ENCODE results near the gene NAA40.

Gene NAA40

DNA sequence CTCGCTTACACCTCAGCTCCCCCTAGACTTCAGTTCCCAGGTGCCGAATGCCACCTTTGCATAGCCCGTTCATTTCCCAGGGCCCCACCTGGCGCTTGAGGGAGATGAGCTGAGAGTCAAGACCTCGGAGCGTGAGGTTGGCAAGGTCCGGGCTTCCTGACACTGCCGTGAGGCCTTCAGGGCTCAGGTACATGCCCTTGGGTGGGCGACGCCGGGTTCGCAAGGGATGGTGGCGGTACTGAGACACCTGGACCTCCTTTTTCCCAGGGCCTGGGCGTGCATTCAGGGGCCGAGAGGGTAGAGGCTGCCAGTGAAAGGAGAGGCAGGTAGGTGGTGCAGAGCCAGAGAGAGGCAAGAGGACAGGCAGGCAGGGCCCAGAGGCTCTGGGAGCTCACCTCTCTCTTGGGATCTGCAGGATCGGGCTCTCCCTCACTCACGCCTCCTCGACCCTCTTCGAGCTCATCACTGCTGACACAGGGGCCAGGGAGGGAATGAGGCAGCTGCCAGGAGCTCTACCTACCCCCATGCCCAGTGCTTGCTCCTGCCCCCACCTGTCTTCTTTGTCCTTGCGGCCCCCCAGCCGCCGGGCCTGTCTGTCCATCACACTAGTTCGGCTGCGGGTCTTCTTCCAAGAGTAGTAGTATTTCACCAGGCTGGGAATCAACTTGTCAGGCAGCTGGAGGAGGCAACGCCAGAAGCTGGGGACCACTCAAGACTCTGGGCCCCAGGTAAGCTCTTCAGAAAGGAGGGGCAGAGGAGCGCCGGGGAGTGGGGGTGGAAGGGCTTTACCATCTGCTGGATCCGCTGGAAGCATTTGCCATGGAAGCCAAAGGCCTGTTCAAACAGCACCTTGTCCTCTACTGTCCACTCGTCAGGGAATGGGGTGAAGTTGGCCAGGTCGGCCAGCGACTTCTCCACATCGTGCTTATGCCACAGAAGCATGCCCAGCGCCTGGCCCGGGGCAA is 24.7 kb upstream of the NAA40 start:
- Histone ChIP-seq H3K27ac (ENCODE audit: low read length) (no peak overlapping the region), H3K36me3 (ENCODE audit: control insufficient read depth, low read depth, low read length) (peaks cover 26% of the 10 kb centered on the region), H3K4me1 (ENCODE audit: control insufficient read depth, low read depth, low read length) (peaks cover 29% of the 10 kb centered on the region), H3K9ac (ENCODE audit: low read length) (no peak overlapping the region), H3K9me3 (ENCODE audit: control insufficient read depth, low read depth, low read length) (no peaks in the 10 kb centered on the region), H3K4me3 (ENCODE audit: low read length) (no peak overlapping the region), H3K27me3 (ENCODE audit: control insufficient read depth, insufficient read depth, low read length) (no peaks in the 10 kb centered on the region)

DNA sequence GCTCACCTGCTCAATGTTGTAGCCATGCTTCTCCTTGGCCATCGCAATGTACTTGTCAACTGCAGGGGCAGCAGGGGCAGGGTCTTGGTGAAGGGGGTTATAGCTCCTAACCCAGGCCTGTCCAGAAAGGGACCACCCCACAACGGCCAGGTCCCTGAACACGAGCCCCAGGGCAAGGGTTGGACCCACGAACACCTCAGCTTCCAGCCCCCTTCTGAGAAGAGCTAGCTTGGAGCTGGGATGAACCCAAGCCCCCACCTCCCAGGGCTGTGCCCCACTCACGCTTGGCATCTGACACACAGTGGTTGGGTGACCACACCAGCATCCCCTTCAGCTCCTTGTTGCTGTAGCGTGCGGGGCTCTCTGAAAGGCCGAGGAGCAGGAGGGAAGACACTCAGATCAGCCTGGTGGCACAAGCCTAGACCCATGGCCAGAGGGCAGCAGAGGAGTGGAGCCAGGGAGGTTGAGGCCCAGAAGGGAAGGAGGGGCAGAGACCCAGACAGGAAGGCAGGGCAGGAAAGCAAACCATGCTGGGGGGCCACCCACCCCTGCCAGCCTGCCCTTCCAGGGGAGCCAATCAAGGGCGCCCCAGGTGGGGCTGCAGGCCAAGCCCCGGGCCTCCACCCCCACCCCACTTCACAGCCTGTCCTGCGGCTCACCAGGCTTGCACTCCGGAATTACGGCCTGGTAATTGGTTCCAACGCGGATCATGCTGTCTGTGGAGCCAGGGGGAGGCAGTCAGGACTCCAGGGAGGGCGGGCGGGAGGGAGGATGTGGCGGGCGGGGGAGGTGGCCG is 23.7 kb upstream of the NAA40 start:
- Histone ChIP-seq H3K4me3 (ENCODE audit: low read length) (peak overlapping the region; percentile 81), H3K9ac (ENCODE audit: low read length) (no peak overlapping the region), H3K27me3 (ENCODE audit: control insufficient read depth, insufficient read depth, low read length) (no peaks in the 10 kb centered on the region), H3K36me3 (ENCODE audit: control insufficient read depth, low read depth, low read length) (peaks cover 26% of the 10 kb centered on the region), H3K9me3 (ENCODE audit: control insufficient read depth, low read depth, low read length) (no peaks in the 10 kb centered on the region), H3K4me1 (ENCODE audit: control insufficient read depth, low read depth, low read length) (peaks cover 25% of the 10 kb centered on the region), H3K27ac (ENCODE audit: low read length) (no peak overlapping the region)

DNA sequence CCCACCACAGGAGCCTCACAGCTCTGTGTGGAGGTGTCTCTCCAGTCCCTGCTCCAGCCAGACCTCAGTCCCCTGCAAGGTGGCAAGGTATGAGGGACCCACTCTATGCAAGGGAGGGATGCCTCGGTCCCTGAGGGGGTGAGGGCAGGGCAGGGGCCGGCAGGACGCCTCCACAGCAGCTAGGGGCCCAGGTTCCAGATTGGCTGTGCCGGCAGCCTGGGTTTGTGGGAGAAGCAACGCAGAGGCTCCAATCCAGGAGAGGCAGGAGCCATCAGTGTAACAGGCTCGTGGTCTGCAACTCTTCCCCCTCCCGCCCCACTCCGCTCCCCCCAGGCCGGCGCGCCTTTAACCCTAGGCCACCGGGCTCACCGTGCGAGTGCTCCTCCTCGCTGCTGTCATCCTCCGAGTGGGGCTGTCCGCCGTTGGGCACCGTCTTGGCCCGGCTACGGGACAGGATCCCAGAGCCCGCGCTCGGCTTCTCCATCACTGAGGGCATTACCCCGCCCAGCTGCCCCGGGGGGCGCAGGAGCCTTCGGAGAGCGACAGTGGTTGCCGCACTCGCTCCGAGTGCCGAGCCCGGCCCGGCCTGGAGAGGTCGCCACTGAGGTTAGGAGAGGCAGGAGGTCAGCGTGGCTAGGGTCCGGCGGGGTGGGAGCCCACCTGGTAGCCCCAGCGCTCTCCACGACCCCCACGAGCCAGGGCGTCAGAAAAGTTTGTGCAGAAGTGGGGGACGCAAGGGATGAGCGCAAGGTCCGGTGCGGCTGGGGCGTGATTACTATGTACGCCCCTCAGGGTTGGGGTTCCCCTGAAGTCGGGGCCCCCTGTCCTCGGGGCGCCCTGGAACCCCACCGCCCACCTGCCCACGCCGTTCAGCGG is 22.6 kb upstream of the NAA40 start:
- H3K9ac ChIP-seq (ENCODE audit: low read length): peak overlapping the region; percentile 90
- H3K4me1 ChIP-seq (ENCODE audit: control insufficient read depth, low read depth, low read length): peaks cover 21% of the 10 kb centered on the region
- no peaks in the 10 kb centered on the region for H3K9me3 ChIP-seq (ENCODE audit: control insufficient read depth, low read depth, low read length)
- H3K36me3 ChIP-seq (ENCODE audit: control insufficient read depth, low read depth, low read length): peaks cover 26% of the 10 kb centered on the region
- H3K4me3 ChIP-seq (ENCODE audit: low read length): peak overlapping the region; percentile 81
- no peaks in the 10 kb centered on the region for H3K27me3 ChIP-seq (ENCODE audit: control insufficient read depth, insufficient read depth, low read length)
- H3K27ac ChIP-seq (ENCODE audit: low read length): peak overlapping the region; percentile 51

DNA sequence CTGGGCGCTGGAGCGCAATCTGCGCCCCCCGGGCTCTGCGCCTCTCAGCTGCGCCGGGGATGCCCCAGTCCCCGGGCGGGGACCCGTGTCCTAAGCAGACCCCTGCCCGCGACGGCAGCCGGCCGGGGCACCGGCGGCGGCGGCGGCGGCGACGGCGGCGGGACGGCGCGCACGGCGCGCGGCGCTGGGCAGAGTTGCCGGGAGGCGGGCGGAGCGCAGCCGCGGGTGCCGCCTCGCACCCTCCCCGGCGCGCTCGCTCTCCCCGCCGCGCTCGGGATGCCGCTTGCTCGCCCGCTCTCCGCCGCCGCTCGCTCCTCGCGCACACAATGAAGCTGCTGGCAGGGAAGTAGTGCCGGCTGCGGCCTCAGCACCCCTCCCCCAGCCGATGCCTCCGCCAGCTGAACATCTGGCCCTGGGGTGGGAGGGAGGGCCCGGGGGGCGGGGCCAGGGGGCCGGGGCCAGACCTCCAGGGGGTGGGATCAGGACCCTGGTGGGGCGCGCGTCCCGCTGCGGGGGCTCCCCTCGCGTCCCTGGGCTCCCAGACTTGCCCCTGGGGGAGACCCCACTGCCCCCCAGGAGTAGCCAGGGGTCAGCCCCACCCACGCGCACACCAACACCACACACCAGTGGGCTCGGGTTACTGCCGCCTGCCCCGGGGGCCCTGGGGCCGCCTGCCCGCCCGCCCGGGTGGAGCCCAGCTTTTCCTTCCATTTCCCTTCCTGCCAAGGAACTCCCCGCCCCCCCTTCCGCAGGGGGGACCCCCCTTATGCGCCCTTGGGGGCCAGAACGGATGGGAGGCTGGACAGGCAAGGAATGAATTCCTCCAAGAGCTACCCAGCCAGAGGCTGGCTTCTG is 21.7 kb upstream of the NAA40 start, which contains the start of gene RCOR2:
RCOR2 (minus strand) TSS at position 328 of the 855 bp plus-strand sequence. CDS start 708 bp downstream, outside the sequence.
- peaks cover 21% of the 10 kb centered on the region for H3K4me1 ChIP-seq (ENCODE audit: control insufficient read depth, low read depth, low read length)
- no peaks in the 10 kb centered on the region for H3K27me3 ChIP-seq (ENCODE audit: control insufficient read depth, insufficient read depth, low read length)
- H3K36me3 ChIP-seq (ENCODE audit: control insufficient read depth, low read depth, low read length): peaks cover 23% of the 10 kb centered on the region
- H3K9me3 ChIP-seq (ENCODE audit: control insufficient read depth, low read depth, low read length): no peaks in the 10 kb centered on the region
- peak within 1 kb of the TSS; percentile 90 for H3K9ac ChIP-seq (ENCODE audit: low read length)
- peak within 1 kb of the TSS; percentile 99 for H3K27ac ChIP-seq (ENCODE audit: low read length)
- peak within 1 kb of the TSS; percentile 81 for H3K4me3 ChIP-seq (ENCODE audit: low read length)

DNA sequence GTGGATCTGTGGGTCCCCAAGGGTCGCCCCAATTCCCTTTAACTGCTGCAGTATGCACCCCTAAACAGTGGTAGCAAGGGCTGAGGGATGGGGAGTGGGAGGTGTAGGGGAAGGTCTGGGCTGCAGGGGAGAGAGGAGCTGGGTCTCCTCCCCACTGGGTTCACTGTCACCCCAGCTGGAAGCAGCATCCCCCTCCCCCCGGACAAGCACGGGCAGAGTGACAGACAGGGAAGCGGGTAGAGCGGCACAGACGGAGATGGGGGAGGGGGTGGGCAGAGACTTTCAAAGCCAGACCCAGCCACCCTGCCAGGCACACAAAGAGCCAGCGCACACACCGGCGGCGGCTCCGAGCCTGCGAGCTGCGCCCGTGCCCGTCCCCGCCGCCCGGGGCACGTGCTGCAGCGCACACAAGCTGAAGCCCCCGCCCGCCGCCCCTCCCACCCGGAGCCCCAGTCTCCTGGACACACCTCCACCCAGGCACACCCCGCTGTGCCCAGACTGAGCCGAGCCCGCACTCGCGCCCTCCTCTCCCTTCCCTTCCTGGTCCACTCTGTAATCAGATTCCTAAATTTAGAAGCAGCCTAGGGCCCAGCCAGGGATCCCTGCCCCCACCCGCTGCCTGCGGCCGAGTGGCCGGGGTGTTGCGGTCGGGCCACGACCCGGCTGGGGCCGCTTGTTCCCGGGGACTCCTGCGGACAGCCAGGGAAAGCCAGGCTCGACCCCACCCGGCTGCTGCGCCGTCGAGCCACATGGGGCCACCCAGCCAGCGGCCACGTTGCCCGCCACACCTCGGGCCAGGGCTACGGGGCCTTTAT is 20.9 kb upstream of the NAA40 start:
- H3K9ac ChIP-seq (ENCODE audit: low read length): peak overlapping the region; percentile 87
- H3K9me3 ChIP-seq (ENCODE audit: control insufficient read depth, low read depth, low read length): no peaks in the 10 kb centered on the region
- H3K4me1 ChIP-seq (ENCODE audit: control insufficient read depth, low read depth, low read length): peaks cover 21% of the 10 kb centered on the region
- no peaks in the 10 kb centered on the region for H3K27me3 ChIP-seq (ENCODE audit: control insufficient read depth, insufficient read depth, low read length)
- H3K27ac ChIP-seq (ENCODE audit: low read length): peak overlapping the region; percentile 99
- H3K4me3 ChIP-seq (ENCODE audit: low read length): peak overlapping the region; percentile 67
- H3K36me3 ChIP-seq (ENCODE audit: control insufficient read depth, low read depth, low read length): peaks cover 16% of the 10 kb centered on the region

DNA sequence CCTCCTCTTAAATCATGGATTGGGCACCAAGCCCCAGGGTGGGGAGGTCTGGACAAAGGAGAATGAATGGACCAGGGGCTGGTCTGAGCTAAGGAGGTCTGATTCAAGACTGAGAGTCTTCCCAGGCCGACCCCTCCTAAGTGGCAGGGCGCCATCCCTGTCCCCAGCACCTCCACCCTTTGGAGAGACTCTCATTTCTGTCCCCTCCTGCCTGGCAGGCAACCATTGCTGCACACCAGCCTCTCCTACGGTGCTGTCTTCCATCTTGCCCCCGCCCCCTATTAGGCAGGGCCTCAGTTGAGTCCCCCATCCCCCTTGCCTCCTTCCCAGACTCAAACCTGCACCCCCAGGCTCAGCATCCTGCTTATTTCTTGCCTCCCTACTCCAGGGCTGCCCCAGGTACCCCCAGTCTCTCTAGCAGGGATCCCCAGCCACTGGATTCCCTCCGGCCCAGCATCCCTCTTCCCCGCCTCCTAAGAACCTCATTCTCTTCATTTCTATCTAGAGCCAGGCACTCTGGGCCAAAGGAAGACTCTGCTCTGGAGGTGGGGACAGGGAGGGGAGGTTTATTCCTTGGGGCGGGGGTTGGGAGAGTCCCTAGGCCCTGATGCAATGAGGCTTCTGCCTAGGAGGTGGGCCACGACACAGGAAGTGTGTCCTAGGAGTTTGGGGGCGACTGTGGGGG is 20.2 kb upstream of the NAA40 start:
- peak overlapping the region; percentile 67 for H3K4me3 ChIP-seq (ENCODE audit: low read length)
- peak overlapping the region; percentile 99 for H3K27ac ChIP-seq (ENCODE audit: low read length)
- peaks cover 21% of the 10 kb centered on the region for H3K4me1 ChIP-seq (ENCODE audit: control insufficient read depth, low read depth, low read length)

DNA sequence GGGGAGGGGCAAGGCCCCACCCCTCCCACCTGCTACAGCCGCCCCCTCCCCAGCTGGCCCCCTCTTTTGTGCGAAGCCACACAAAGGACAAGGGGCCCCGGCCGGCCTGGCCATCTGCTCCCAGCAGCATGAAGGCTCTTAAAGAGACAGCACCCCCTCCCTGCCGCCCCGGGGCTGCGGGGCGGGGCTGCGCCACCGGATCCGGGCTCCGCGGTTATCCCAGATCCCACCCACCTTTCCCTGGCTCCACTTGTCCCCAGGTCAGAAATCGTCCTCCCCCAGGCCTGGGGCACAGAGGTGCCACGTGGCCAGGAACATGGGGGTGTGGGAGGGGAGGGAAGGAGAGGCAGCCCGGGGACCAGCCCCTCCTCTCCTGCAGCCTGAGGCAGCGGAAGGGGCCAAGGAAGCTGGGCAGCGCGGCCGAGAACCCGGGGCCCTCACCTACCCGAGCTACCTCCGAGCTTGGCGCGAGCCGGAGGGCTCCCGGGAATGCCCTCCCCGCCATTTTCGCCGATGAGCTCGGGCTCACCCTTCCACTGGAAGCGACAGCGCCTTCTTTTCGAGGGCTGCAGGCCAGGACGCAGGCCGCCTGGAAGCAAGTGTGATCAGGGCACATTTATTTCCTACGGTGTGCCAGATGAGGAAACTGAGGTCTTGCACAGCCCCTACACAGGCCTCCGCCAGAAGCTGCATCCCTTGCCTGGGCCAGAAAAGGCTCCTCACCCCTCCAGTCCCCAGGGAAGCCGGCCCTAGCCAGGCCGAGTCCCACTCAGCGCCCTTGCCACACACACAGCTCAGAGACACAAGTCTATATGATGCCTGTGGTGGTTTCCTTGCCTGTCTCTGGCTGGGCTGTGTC is 19.3 kb upstream of the NAA40 start:
- Histone ChIP-seq H3K27me3 (ENCODE audit: control insufficient read depth, insufficient read depth, low read length) (no peaks in the 10 kb centered on the region), H3K9ac (ENCODE audit: low read length) (peak overlapping the region; percentile 87), H3K4me1 (ENCODE audit: control insufficient read depth, low read depth, low read length) (peaks cover 21% of the 10 kb centered on the region), H3K4me3 (ENCODE audit: low read length) (peak overlapping the region; percentile 67), H3K36me3 (ENCODE audit: control insufficient read depth, low read depth, low read length) (peaks cover 7% of the 10 kb centered on the region), H3K9me3 (ENCODE audit: control insufficient read depth, low read depth, low read length) (no peaks in the 10 kb centered on the region), H3K27ac (ENCODE audit: low read length) (peak overlapping the region; percentile 99)

More for the DNA sequence above, 20.2 kb upstream of the NAA40 start:
- H3K9me3 ChIP-seq (ENCODE audit: control insufficient read depth, low read depth, low read length): no peaks in the 10 kb centered on the region
- H3K36me3 ChIP-seq (ENCODE audit: control insufficient read depth, low read depth, low read length): peaks cover 16% of the 10 kb centered on the region
- H3K9ac ChIP-seq (ENCODE audit: low read length): peak overlapping the region; percentile 87
- no peaks in the 10 kb centered on the region for H3K27me3 ChIP-seq (ENCODE audit: control insufficient read depth, insufficient read depth, low read length)

DNA sequence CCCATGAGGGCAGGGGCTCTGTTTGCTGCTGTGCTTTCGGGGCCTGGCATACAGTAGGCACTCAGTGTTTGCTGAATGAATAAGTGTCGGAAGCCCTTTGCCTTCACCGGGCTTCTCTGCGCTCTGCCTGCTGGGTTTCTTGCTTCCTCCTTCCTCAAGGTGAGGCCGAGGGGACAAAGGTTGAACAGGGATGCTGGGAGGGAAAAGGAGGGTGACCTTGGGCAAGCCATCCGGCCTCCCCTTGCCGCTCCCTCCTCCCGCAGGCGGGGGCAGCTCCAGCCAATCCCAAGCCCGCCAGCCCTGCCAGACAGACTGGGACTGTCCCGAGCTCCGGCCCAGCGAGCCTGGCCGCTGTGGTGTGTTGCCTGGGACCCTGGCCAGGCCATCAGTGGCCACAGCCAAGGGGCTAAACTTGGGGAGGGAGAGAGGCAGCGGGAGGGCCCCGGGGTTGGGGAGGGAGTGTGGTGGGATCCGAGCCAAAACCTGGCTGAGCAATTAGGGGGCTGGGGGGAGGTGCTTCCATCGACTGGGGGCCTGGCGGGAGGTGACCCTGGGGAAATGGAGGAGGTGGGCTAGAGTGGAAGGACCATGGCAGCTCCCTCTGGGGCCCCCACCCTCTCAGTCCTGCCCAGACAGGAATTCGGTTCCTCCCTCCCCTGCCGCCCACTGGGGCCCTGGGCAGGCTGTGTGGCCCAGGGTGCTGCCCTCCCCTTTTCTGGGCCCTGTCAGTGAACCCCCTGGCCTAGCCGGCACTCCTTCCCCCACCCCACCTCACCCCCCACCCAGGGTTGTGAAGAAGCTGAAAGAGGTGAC is 18.5 kb upstream of the NAA40 start:
- H3K9me3 ChIP-seq (ENCODE audit: control insufficient read depth, low read depth, low read length): no peaks in the 10 kb centered on the region
- H3K36me3 ChIP-seq (ENCODE audit: control insufficient read depth, low read depth, low read length): no peaks in the 10 kb centered on the region
- peak overlapping the region; percentile 67 for H3K4me3 ChIP-seq (ENCODE audit: low read length)
- H3K27me3 ChIP-seq (ENCODE audit: control insufficient read depth, insufficient read depth, low read length): no peaks in the 10 kb centered on the region
- H3K9ac ChIP-seq (ENCODE audit: low read length): peak overlapping the region; percentile 87
- peaks cover 21% of the 10 kb centered on the region for H3K4me1 ChIP-seq (ENCODE audit: control insufficient read depth, low read depth, low read length)
- H3K27ac ChIP-seq (ENCODE audit: low read length): peak overlapping the region; percentile 99
